MM.1S (cell line): ENCODE measurements around the gene KCNQ4.

Source experiments
- CTCF ChIP-seq: fragments of 300-600 bp; sonication (generic); IDR thresholded peaks from 2 replicates; pipeline ENCODE4 v1.5.1; 2016; ENCODE audit warnings: antibody characterized with exemption, low read length, mixed read lengths
- EZH2phosphoT487 ChIP-seq: fragments of 300-600 bp; sonication (generic); IDR thresholded peaks from 2 replicates; pipeline ENCODE4 v1.6.1; 2018; ENCODE audit warnings: antibody characterized with exemption, low read length

- no peak for TF ChIP-seq CTCF
- TF ChIP-seq EZH2phosphoT487, result no peak
Measured at GRCh38 chr1:40856656-40857302, 73.2 kb downstream of the KCNQ4 start.
